GM23338 (cell line): ENCODE results near the gene GMPPA. TPM values are rescaled to one million over a fixed set of nuclear protein-coding genes. Genes with fewer than 3 reads are reported as not detected.

Source experiments
- ATAC-seq: fragments of 200-7000 bp; cut with Tn5 transposase; 3 replicates; pipeline ENCODE4 v1.9.1; 2020
- DNase-seq: peaks from one replicate; pipeline ENCODE4 v3.0.0-alpha.2; 2015; ENCODE audit warnings: low spot score
- H2AFZ ChIP-seq: fragments of 200-600 bp; sonication (generic); 2 replicates; pipeline ENCODE4 v1.8.0; 2016; ENCODE audit warnings: antibody characterized with exemption, mild to moderate bottlenecking, moderate library complexity
- H3F3A ChIP-seq: fragments of 200-600 bp; sonication (generic); replicated peaks from 2 replicates; pipeline ENCODE4 v1.8.0; 2017; ENCODE audit warnings: antibody characterized with exemption, mixed run types, low read depth
- H3K27ac ChIP-seq: fragments of 200-600 bp; sonication (generic); 2 replicates; pipeline ENCODE4 v1.6.1; 2016; ENCODE audit warnings: low read depth
- H3K27me3 ChIP-seq: fragments of 200-600 bp; sonication (generic); 2 replicates; pipeline ENCODE4 v1.8.0; 2016; ENCODE audit warnings: mild to moderate bottlenecking, mixed run types, moderate library complexity; ENCODE audit not compliant: insufficient read depth
- H3K36me3 ChIP-seq: fragments of 200-600 bp; sonication (generic); 2 replicates; pipeline ENCODE4 v1.8.0; 2016; ENCODE audit warnings: mild to moderate bottlenecking; ENCODE audit not compliant: insufficient read depth
- H3K4me1 ChIP-seq: fragments of 200-600 bp; sonication (generic); 2 replicates; pipeline ENCODE4 v1.8.0; 2016; ENCODE audit warnings: mild to moderate bottlenecking, moderate library complexity; ENCODE audit not compliant: insufficient read depth
- H3K4me2 ChIP-seq: fragments of 200-600 bp; sonication (generic); 2 replicates; pipeline ENCODE4 v1.7.1; 2017; ENCODE audit warnings: mixed run types
- H3K4me3 ChIP-seq: fragments of 200-600 bp; sonication (generic); 2 replicates; pipeline ENCODE4 v1.6.1; 2016; ENCODE audit warnings: mixed run types
- H3K79me2 ChIP-seq: fragments of 200-600 bp; sonication (generic); replicated peaks from 2 replicates; pipeline ENCODE4 v1.8.0; 2017; ENCODE audit warnings: mild to moderate bottlenecking; ENCODE audit not compliant: insufficient read depth
- H3K9me2 ChIP-seq: fragments of 200-600 bp; sonication (generic); 2 replicates; pipeline ENCODE4 v1.8.0; 2017; ENCODE audit not compliant: insufficient read depth
- H4K20me1 ChIP-seq: fragments of 200-600 bp; sonication (generic); replicated peaks from 2 replicates; pipeline ENCODE4 v1.8.0; 2017; ENCODE audit warnings: mild to moderate bottlenecking; ENCODE audit not compliant: insufficient read depth
- H3K27ac Mint-ChIP-seq: 2 replicates; pipeline ENCODE4 v1.8.0; 2020; ENCODE audit warnings: inconsistent platforms, mild to moderate bottlenecking, moderate library complexity, mixed read lengths
- H3K27me3 Mint-ChIP-seq: 3 replicates; pipeline ENCODE4 v1.8.0; 2022; ENCODE audit warnings: low read depth, mild to moderate bottlenecking, moderate library complexity, mixed read lengths, inconsistent platforms; ENCODE audit not compliant: insufficient read depth, poor library complexity
- H3K36me3 Mint-ChIP-seq: 3 replicates; pipeline ENCODE4 v1.8.0; 2021; ENCODE audit warnings: low read depth, mild to moderate bottlenecking, inconsistent platforms, moderate library complexity, mixed read lengths
- H3K4me1 Mint-ChIP-seq: 3 replicates; pipeline ENCODE4 v1.8.0; 2020; ENCODE audit warnings: mild to moderate bottlenecking, inconsistent platforms, mixed read lengths
- H3K4me3 Mint-ChIP-seq: 3 replicates; pipeline ENCODE4 v1.8.0; 2021; ENCODE audit warnings: moderate library complexity, mild to moderate bottlenecking, inconsistent platforms, mixed read lengths
- H3K9me3 Mint-ChIP-seq: 3 replicates; pipeline ENCODE4 v1.8.0; 2020; ENCODE audit warnings: moderate library complexity, mild to moderate bottlenecking, inconsistent platforms, mixed read lengths
- CREB1 ChIP-seq: fragments of 250-450 bp; sonication (Bioruptor Pico); IDR thresholded peaks from 2 replicates; pipeline ENCODE4 v1.5.0; 2020; ENCODE audit warnings: low read depth, mild to moderate bottlenecking, moderate library complexity
- CTCF ChIP-seq, 2 experiments: fragments of 200-600 bp in 1 of 2; sonication (generic) in 1 of 2; conservative IDR thresholded peaks; 2 replicates each; pipeline versions ENCODE4 v1.5.1 to v1.6.1; 2016 to 2017; ENCODE audit warnings: antibody characterized with exemption in 2 of 2, low read depth in 2 of 2, mild to moderate bottlenecking in 2 of 2, moderate library complexity in 1 of 2
- JUNB ChIP-seq: IDR thresholded peaks from one replicate; pipeline ENCODE4 v1.6.1; 2016; ENCODE audit warnings: antibody characterized with exemption; ENCODE audit not compliant: unreplicated experiment
- REST ChIP-seq: IDR thresholded peaks from one replicate; pipeline ENCODE4 v1.6.1; 2018; ENCODE audit warnings: antibody characterized with exemption; ENCODE audit not compliant: unreplicated experiment
- STAT1 ChIP-seq: IDR thresholded peaks from one replicate; pipeline ENCODE4 v1.6.1; 2016; ENCODE audit warnings: antibody characterized with exemption; ENCODE audit not compliant: unreplicated experiment
- ZNF114 ChIP-seq: fragments of 250-450 bp; sonication (Bioruptor Pico); IDR thresholded peaks from 2 replicates; pipeline ENCODE4 v1.5.0; 2020; ENCODE audit warnings: mild to moderate bottlenecking, moderate library complexity
- ZNF331 ChIP-seq: fragments of 250-450 bp; sonication (Bioruptor Pico); IDR thresholded peaks from 2 replicates; pipeline ENCODE4 v1.5.0; 2020; ENCODE audit warnings: low read depth, mild to moderate bottlenecking, moderate library complexity
- ZNF462 ChIP-seq: fragments of 250-450 bp; sonication (Bioruptor Pico); IDR thresholded peaks from 2 replicates; pipeline ENCODE4 v1.5.0; 2020; ENCODE audit warnings: mild to moderate bottlenecking, moderate library complexity
- polyA plus RNA-seq: library from polyadenylated mRNA; unstranded; fragments of >200 nt; fragmentation: Nextera tagmentation; extraction: Ambion mirVana; gene quantifications from 2 replicates; pipeline ENCODE4 v1.2.1, GENCODE V29; 2016
- total RNA-seq: library from RNA; depleted of rRNA; stranded (reverse); fragments of >200 nt; shearing (Covaris generic); gene quantifications from 2 replicates; pipeline ENCODE4 v1.2.3, GENCODE V29; 2014

GMPPA gene
- total and polyA plus RNA-seq, 2 experiments from 2014 or later: 27.0 to 33.8 TPM

- peaks cover 45% of the 10 kb centered on the region for H3K27me3 Mint-ChIP-seq
- Histone ChIP-seq H3K79me2 (no peaks in the 10 kb centered on the region), H4K20me1 (no peaks in the 10 kb centered on the region), H3K36me3 (no peaks in the 10 kb centered on the region), H3K4me3 (no peak overlapping the region), H3K4me2 (no peak overlapping the region), H3K9me2 (no peaks in the 10 kb centered on the region), H3K27ac (no peak overlapping the region), H3K27me3 (peaks cover 53% of the 10 kb centered on the region), H3F3A (peaks cover 10% of the 10 kb centered on the region), H3K4me1 (peaks cover 19% of the 10 kb centered on the region), H2AFZ (no peak overlapping the region)
- TF ChIP-seq CTCF (conservative IDR thresholded peaks at IDR 0.05; ENCODE audit: low read depth in 2 of 2): peak; percentile 54 to 87; a peak in 3 of 4 replicates
- TF ChIP-seq JUNB: no peak
- TF ChIP-seq ZNF114 (CRISPR knock-in tag): no peak
- no peak for TF ChIP-seq CREB1
- TF ChIP-seq STAT1: no peak
- no peak for TF ChIP-seq ZNF462 (CRISPR knock-in tag)
- TF ChIP-seq REST: no peak
- TF ChIP-seq ZNF331 (CRISPR knock-in tag): no peak
- no peak overlapping the region for H3K27ac Mint-ChIP-seq
- H3K9me3 Mint-ChIP-seq: no peaks in the 10 kb centered on the region; the same call in 2 of the 3 replicates
- H3K4me3 Mint-ChIP-seq: no peak overlapping the region; the same call in 2 of the 3 replicates
- ATAC-seq: peak; percentile 75
- no peaks in the 10 kb centered on the region; the same call in 2 of the 3 replicates for H3K36me3 Mint-ChIP-seq
- DNase-seq: peak; percentile 86
- peaks cover 32% of the 10 kb centered on the region for H3K4me1 Mint-ChIP-seq
Observed at GRCh38 chr2:219492575-219492974, 6.1 kb upstream of the GMPPA start.
